Hepatic stellate cell (primary cell): ENCODE results near the gene FAM174C.
A peak's percentile ranks its signal among the peaks of the same experiment; 100 is the strongest.

ENCODE experiments used
- DNase-seq: peaks from one replicate; pipeline ENCODE4 v3.0.0; 2011; ENCODE audit warnings: low spot score

The FAM174C gene

DNA sequence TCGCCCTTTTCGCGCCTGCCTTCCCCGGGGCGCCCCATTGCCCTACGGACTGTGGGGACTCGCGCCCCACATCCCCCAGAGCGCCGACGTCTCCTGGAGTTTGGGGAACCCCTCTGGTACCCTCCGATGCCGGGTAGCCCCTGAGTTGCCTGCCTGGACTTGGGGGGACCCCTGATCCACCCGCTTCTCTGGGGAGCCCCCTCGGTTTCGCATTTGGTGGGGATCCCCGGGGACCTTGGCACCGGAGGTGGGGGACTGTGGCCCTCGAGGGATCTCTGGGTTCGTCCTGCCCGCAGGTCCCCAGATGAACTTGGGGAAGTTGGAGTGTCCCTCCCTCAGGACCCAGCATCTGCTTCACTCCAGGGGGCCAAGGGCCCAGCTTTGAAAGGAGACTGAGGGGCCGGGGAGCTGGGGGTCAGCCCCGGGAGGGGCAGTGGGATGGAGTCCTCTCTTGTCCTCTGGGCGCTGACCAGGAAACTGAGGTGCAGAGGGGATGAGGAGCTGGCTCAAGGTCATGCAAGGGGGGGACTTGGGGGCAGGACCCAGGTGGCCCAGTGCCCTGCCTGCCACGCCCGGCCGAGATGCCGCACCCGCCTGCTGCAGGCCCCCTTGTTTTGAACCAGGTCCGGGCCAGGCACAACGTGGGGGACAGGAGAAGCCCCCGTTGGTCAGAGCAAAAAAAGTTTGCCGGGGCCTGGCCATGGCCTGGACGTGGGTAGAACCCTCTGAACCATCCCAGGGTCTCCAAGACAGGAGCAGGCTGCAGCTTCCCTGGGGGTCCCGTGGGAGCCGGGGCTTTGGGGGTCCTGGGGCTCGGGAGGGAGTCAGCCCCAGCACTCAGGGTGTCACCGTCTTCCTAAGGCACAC is 11.4 kb downstream of the FAM174C start:
- no peak for DNase-seq

GRCh38 chr19:1287354-1288225 is 12.3 kb downstream of the FAM174C start:
- DNase-seq: no peak

DNA sequence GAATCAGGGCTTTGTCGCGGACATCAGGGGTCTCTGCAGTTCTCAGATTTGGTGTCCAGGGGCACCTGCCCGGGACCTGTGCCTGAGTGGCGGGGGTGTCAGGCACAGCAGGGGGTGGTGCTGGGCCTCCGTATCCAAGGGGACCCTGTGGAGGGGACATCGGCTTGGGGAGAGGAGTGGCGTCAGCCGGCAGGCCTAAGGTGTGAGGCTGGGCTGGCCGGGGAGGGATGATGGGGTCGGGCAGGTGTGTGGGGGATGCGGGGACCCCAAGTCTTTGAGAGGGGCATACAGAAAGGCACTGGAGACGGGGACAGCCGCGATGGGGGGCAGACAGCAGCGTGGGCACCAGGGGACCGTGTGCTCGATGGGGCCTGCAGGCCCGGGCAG is 12.9 kb downstream of the FAM174C start:
- DNase-seq: no peak

- DNase-seq: no peak
Observed at GRCh38 chr19:1288833-1289685, 13.7 kb downstream of the FAM174C start.

DNA sequence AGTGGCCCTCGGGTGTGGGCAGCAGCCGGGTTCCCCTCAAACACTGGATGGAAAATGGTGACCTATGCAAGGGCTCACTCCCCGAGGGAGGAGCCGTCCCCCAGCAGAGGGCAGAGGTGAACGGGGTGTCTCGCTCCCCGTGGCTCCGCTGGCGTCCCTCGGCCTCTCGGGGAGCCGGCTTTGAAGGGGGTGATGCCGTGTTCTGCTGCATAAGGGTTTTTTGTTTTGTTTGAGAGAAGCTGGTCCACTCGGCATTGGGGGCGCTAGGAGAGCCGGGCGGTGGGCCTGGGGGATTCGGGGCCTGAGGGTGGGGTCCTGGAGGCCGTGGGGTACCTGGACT is 14.3 kb downstream of the FAM174C start:
- no peak for DNase-seq

GRCh38 chr19:1290196-1290702 is 14.9 kb downstream of the FAM174C start:
- no peak for DNase-seq

DNA sequence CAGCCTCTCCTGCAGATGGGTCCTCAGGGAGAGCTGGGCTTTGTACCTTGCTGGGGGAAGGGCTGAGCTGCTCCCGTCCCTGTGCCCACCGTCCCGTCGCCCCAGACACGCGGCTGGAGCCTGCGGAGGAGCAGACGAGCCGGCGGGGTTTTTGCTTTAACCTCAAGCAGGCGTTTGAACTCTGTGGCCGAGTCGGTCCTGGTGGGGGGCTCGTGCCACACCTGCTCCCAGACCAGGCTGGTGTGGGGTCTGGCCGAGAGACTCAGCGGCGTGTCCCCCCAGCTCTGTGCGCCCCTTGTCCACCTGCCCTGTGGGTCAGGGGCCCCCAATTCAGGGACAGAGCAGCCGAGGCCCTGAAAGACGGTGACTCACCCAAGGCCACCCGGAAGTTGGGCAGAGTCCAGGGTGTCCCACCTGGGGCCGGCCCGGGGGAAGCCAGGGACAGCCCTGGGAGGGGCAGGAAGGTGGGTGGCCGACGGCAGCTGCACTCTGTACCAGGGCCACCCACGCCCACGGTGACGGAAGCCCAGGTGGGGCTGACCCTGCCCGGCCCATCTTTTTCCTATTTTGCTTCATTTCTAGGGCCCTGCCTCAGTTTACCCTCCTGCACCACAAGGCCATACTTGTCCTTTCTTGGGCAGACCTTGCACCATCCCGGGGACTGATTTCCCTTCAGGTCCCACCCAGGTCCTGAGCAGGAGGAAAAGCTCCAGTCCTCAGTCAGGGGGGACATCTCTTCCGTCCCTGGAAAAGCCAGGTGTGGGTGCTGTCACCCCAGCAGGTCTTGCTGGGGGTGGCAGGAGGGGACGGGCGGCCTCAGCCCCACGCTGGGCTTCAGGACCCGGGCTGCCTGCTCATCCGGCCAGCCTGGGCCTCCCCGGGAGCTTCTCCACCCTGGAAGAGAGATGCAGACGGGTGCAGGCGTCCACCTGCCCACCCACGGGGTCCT is 15.6 kb downstream of the FAM174C start:
- no peak for DNase-seq

- DNase-seq: no peak
Observed at GRCh38 chr19:1291761-1292418, 16.6 kb downstream of the FAM174C start.

DNA sequence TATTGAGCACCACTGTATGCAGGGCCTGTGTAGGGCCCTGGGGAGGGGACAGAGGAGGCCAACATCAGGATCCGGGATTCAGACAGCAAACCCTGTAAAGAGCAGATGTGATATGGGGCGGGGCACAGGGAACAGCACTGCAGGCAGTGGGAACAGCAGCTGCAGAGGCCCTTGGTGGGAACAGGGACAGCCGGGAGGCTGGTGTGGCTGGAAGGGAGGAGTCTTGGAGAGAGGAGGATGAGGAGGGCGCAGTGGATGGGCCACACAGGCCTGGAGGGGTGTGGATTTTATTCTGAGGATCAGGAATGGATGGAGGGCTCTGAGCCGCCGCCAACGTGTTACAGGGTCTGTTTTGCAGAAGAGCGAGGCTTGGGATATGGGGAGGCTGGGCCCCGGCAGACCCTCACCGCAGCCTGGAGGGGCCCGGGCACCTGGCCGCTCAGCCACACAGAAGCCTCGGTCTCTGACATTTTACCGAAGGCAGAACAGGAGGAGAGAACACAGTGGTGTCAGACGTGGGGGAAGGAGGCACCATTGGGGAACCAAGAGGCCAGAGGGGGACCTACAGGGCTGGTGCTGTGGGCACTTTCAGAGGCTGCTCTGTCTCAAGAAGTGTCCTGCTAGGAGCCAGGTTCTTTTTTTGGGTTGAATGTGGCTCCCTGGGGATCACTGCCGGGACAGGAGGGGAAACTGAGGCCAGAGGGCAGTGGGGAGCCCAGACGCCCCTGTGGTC is 17.3 kb downstream of the FAM174C start:
- DNase-seq: no peak

- DNase-seq: no peak
Observed at GRCh38 chr19:1293782-1294604, 18.7 kb downstream of the FAM174C start.

- no peak for DNase-seq
Observed at GRCh38 chr19:1294688-1295087, 19.4 kb downstream of the FAM174C start.

DNA sequence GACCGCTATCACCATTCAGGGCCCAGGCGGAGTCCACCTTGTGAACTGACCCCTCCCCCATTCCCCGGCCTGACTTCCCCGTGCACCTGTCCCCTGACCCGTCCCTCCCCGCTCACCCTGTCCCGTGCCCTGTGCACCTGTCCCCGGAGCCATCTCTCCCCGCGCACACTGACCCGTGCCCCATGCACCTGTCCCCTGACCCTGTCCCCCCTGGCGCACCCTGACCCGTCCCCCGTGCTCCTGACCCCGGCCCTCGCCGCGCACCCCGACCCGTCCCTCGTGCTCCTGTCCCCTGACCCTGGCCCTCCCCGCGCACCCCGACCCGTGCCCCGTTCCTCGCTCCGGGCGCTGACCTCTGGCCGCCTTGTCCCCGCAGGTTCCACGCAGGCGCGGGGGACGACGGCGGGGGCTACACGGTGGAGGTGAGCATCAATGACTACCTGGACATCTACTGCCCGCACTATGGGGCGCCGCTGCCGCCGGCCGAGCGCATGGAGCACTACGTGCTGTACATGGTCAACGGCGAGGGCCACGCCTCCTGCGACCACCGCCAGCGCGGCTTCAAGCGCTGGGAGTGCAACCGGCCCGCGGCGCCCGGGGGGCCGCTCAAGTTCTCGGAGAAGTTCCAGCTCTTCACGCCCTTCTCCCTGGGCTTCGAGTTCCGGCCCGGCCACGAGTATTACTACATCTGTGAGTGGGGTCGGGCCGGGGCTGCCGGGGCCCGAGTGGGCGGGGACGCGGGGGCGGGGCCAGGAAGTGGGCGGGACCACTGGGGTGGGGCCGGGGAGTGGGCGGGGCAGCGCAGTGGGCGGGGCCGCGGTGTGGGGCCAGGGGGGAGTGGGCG is 20.1 kb downstream of the FAM174C start:
- peak; percentile 77 for DNase-seq

GRCh38 chr19:1296078-1296477 is 20.7 kb downstream of the FAM174C start:
- DNase-seq: no peak

GRCh38 chr19:1296575-1297271 is 21.4 kb downstream of the FAM174C start:
- no peak for DNase-seq

GRCh38 chr19:1298235-1298634 is 22.9 kb downstream of the FAM174C start:
- DNase-seq: no peak

GRCh38 chr19:1299801-1300200 is 24.5 kb downstream of the FAM174C start:
- no peak for DNase-seq
